ENCODE data around the gene LRRTM3.

LRRTM3 gene

GRCh38 chr10:66888237-66888636, 37.6 kb upstream of the LRRTM3 start:
- Histone ChIP-seq H3K27ac (no peak overlapping the region), H3K4me3 (no peak overlapping the region)
- no peak for TF ChIP-seq CTCF (IDR thresholded peaks at IDR 0.05)
- no peak for DNase-seq (ENCODE audit: low spot score)

GRCh38 chr10:66892871-66893270, 33.0 kb upstream of the LRRTM3 start:
- Histone ChIP-seq H3K27ac (no peak overlapping the region), H3K4me3 (no peak overlapping the region)
- no peak for TF ChIP-seq CTCF (IDR thresholded peaks at IDR 0.05)
- DNase-seq (ENCODE audit: low spot score) = no peak

GRCh38 chr10:66910671-66911070, 15.2 kb upstream of the LRRTM3 start:
- Histone ChIP-seq H3K27ac (no peak overlapping the region), H3K4me3 (no peak overlapping the region)
- no peak for DNase-seq (ENCODE audit: low spot score)
- no peak for TF ChIP-seq CTCF (IDR thresholded peaks at IDR 0.05)

- TF ChIP-seq CTCF (IDR thresholded peaks at IDR 0.05) = no peak
- Histone ChIP-seq H3K27ac (no peak overlapping the region), H3K4me3 (no peak overlapping the region)
- no peak for DNase-seq (ENCODE audit: low spot score)
Observed at GRCh38 chr10:66916030-66916429, 9.8 kb upstream of the LRRTM3 start.

- Histone ChIP-seq H3K27ac (no peak overlapping the region), H3K4me3 (no peak overlapping the region)
- no peak for TF ChIP-seq CTCF (IDR thresholded peaks at IDR 0.05)
- DNase-seq (ENCODE audit: low spot score) = no peak
Observed at GRCh38 chr10:66917104-66917503, 8.7 kb upstream of the LRRTM3 start.

GRCh38 chr10:66919248-66919647, 6.6 kb upstream of the LRRTM3 start:
- Histone ChIP-seq H3K27ac (no peak overlapping the region), H3K4me3 (no peak overlapping the region)
- no peak for DNase-seq (ENCODE audit: low spot score)
- TF ChIP-seq CTCF (IDR thresholded peaks at IDR 0.05) = no peak

GRCh38 chr10:66924674-66925345, 1.0 kb upstream of the LRRTM3 start:
- no peak for DNase-seq (ENCODE audit: low spot score)
- Histone ChIP-seq H3K27ac (no peak overlapping the region), H3K4me3 (no peak overlapping the region)
- no peak for TF ChIP-seq CTCF (IDR thresholded peaks at IDR 0.05)

All from coronary artery (tissue), 2 donors.